Stimulated activated CD8-positive, alpha-beta memory T cell treated with anti-CD3 and anti-CD28 coated beads, Interleukin-12 subunit alpha, Interleukin-12 subunit beta, amount 100 ng/mL, for 24 hours (primary cell): ENCODE results near the gene ABHD12.
"Not testable (repeated sequence)": the region's sequence is repeated elsewhere in the genome, so short reads cannot be mapped to it uniquely, and the experiment has no call there.

Experiments
- DNase-seq: peaks from one replicate; pipeline ENCODE4 v3.0.0-alpha.2; 2020; ENCODE audit errors: extremely low read depth

The ABHD12 gene

DNA sequence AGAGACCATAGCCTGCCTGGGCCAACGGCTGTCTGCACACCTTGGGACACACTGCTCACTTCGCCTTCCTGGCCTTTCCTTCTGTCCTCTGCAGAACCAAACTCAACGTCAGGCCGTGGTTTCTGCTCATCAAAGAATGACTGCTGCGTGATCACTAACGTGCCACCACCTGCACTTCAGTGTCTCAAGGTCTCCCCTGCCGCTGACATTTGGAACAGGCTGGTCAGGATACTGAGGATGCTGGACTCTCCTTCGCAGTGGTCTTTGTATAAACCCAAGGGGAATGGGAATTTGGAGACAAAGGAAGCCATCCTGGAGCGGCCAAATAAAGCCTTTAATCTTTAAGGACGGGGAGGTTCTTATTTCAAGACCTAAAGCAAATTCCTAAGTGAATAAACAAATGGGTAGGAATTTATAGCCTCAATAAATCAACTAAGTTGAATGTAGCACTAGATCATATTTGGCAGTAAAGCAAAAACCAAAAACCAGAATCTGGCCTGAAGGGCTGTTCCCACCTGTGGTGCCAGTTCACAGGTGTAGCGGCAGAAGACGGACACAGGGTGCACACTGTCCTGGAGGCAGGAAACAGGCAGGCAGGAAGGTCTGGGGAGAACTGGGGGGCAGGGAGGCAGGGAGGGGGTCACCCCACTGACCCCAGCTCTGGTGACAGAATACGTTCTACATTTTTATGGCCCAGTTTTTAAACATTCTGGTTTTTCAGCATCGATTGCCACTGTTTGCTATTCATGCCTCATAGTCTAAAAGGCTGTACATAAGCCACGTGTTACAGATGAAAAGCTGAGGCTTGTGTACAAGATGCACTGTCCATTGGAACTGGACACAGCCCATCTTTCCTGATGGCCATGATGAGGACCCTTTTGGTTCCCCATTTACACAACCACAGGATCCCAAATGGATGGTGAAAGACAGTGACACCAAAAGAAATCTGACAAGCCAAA, 36.6 kb downstream of the ABHD12 start:
- DNase-seq = no peak

DNA sequence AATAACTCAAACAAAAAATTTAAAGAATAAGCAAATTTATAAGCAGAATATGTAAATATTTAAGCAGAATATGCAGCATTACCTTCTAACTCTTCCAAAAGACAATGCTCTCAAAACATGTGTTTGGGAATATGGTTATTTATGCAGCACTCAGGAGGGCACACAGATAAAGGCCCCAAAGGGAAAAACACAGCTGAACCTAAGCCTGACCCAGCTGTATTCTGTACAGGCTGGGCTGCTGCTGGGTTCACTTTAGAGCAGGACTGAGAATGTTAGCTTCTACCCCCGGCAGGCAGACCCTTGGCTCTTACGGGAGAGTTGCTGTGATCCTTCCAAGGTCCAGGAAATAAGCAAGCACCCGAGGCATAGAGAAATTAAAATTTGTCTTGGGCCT, 37.3 kb downstream of the ABHD12 start:
- no peak for DNase-seq

DNA sequence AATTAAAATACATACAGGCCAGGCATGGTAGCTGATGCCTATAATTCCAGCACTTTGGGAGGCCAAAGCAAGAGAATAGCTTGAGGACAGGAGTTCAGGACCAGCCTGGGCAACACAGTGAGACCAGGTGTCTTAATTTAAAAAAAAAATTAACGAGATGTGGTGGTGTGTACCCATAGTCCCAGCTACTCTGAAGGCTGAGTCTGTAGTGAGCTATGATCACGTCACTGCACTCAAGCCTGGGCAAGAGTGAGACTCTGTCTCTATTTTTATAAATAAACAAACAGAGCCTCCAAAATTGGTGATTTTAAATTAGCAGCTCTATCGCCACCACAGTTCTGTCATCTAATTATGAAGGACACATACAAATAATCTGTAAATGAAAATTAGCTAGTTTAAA, 37.9 kb downstream of the ABHD12 start:
- DNase-seq = no peak

GRCh38 chr20:25351024-25351360, 39.6 kb downstream of the ABHD12 start:
- DNase-seq = no peak

- DNase-seq = no peak
Observed at GRCh38 chr20:25346349-25346748, 44.3 kb downstream of the ABHD12 start.

GRCh38 chr20:25345721-25346120, 44.9 kb downstream of the ABHD12 start:
- no peak for DNase-seq

DNA sequence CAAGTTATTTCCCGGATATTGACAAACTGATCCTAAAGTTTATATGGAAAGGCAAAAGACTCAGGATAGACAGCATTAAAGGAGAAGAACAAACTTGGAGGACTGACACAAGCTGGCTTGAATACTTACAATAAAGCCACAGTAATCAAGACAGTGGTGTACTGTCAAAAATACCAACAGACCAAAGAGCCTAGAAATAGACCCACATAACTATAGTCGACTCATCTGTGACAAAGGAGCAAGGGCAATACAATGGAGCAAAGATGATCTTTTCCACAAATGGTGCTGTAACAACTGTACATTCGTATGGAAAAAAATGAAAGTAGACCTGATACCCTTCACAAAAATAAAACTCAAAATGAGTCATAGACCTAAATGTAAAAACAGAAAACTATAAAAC, 46.0 kb downstream of the ABHD12 start:
- no peak for DNase-seq

GRCh38 chr20:25341716-25342680, 48.6 kb downstream of the ABHD12 start:
- no peak for DNase-seq

DNA sequence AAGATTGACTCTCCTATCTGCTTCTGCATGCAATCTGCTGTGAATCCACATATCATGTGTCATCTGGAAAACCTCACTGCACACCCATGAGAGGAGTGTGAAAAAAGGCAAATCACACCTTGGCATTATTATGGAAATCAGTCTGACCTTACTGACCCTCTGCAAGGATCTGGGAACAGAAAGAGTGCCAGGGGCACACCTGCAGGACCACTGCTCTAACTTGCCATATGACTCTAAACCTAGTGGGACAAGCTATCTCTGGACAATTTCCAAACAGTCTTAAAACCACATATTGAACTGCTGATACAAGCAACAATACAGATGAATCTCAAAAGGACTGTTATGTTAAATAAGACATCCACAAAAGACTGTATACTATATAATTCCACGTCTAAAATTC, 50.3 kb downstream of the ABHD12 start:
- DNase-seq = no peak

GRCh38 chr20:25339608-25340007, 51.0 kb downstream of the ABHD12 start:
- DNase-seq = no peak

DNA sequence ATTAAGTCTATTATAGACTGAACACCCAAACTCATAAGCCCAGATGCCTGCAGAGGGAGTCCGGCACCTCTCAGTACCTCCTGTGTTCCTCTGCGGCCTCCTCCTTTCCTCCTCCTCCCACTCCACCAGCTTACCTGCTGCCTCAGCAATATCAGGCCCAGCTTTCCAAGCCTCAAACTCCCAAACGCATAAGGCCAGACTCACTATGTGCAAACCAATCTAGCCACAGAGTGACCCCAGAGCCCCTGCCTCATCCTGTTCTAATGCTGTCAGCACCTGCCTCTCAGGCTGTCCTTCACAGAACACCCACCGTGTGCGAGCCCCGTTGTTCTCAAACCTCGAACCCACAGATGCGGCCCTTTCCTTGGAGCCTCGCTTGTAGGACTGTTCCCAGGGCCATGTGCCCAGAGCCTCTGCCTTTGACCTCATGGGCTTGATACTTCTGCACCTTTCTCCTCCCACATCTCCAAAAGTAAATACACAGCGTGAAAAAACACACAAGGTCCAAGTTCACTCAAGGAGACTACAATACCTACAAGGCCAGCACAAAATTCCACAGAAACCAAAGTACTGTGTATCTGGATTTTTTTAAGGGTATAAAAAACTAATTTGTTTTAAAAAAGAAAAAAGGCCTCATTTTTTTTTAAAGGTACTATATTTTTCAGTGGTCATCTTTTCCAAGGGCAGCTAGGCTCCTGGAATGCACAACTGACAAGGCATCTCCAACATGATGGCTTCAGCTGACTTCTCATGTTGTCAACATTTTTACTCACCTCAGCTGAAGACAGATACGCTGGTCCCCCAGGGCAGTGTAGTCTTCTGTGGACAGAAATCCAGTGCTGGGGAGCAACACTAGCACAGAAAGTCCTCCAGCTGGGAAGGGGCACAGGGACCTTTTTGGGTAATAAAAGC, 52.3 kb downstream of the ABHD12 start:
- DNase-seq = no peak

- no peak for DNase-seq
Observed at GRCh38 chr20:25336561-25337422, 53.8 kb downstream of the ABHD12 start.

DNA sequence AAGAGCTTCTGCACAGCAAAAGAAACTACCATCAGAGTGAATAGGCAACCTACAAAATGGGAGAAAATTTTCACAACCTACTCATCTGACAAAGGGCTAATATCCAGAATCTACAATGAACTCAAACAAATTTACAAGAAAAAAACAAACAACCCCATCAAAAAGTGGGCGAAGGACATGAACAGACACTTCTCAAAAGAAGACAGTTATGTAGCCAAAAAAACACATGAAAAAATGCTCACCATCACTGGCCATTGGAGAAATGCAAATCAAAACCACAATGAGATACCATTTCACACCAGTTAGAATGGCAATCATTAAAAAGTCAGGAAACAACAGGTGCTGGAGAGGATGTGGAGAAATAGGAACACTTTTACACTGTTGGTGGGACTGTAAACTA, 55.7 kb downstream of the ABHD12 start:
- not testable (repeated sequence) for DNase-seq

DNA sequence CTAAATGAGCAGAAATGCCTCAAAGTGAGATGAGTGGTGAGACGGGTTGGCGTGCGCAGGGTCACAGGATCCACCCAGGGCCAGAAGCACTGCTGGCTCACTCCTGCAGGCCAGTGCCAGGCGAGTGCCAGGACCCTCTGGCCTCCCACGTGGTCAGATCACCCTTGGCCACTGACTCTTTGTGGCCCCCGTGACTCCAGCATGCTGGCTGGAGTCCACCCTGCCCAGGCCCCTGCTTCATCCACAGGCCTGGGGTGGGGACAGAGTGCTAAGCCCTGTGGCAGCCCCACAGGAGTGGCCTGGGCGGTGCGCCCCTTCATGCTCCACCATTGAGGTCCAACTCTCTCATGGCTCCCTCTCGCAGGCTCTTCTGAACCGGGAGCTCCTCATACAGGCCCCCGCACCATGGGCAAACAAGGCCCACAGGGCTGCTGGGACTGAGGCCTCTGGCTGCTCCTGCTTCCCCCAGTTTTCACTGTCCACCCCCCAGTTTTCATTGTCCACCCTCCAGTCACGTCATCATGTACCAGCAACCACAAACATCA, 61.6 kb downstream of the ABHD12 start:
- DNase-seq = no peak

GRCh38 chr20:25327521-25328235, 63.0 kb downstream of the ABHD12 start:
- DNase-seq = no peak

- no peak for DNase-seq
Observed at GRCh38 chr20:25325997-25326396, 64.6 kb downstream of the ABHD12 start.

- DNase-seq = no peak
Observed at GRCh38 chr20:25325073-25325472, 65.6 kb downstream of the ABHD12 start.

- DNase-seq = no peak
Observed at GRCh38 chr20:25324412-25324811, 66.2 kb downstream of the ABHD12 start.

DNA sequence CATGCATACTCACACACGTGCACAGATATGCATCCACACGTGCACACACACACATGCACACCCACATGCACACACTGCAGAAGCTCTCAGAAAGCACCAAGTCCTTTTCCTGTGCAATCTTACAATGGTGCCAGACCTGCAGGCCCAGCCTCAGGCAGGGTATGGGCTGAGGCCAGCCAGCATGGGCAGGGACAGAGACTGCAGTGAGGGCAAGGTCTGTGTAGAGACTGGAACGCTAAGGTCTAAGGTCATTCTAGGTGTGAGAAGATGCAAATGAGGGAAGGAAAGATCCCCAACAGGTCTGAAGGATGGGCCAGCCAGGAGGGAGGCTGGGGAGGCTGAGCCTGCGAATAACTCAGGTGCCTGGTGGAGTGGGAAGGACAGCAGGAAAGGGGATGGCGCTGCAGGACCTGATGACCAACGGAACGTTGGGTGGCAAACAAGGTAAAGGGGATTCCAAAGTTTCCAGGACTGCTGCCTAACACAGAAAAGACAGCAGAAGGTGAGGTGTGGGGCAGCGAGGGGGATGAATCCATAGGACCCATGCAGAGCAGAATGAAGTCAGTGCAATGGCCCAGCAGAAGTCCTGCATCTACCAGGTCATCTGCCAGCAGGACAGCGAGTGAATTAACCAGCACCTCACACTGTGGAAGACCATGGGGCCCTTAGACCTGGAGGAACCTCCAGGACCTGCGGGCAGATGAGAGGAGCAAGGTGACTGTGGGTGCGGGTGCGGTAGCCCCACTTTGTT, 67.0 kb downstream of the ABHD12 start:
- no peak for DNase-seq
